HepG2 (cell line): ENCODE data around the gene SNAPC4. TPM values are rescaled to one million over a fixed set of nuclear protein-coding genes. Genes with fewer than 3 reads are reported as not detected.

Experiments
- ATAC-seq: fragments of 200-7000 bp; cut with Tn5 transposase; 3 replicates; pipeline ENCODE4 v1.9.1; 2020; ENCODE audit warnings: mild to moderate bottlenecking, moderate library complexity
- BruUV-seq: library from RNA; stranded (reverse); fragments of 400-500 nt; replicated peaks from 2 replicates; lab custom pipeline; 2021; lab: Mats Ljungman, UMichigan
- CTCF ChIA-PET: fragments of 300-600 bp; formaldehyde crosslinking; extraction: SDS; loops from one replicate; lab custom pipeline; 2021; ENCODE audit warnings: low total read pairs, inconsistent platforms, low intra/inter-chr PET ratio; lab: Yijun Ruan, JAX
- POLR2A ChIA-PET: fragments of 350-600 bp; sonication (Branson Sonifier 250); formaldehyde crosslinking; loops from one replicate; lab custom pipeline; 2020; ENCODE audit warnings: antibody characterized with exemption, inconsistent platforms; lab: Yijun Ruan, JAX
- DNase-seq: peaks from one replicate; pipeline ENCODE4 v3.0.0-alpha.2; 2015; ENCODE audit warnings: low spot score
- FAIRE-seq: peaks from 3 replicates; lab custom pipeline; 2011; peaks lifted over from hg19 to GRCh38; lab: Jason Lieb, UNC
- H2AFZ ChIP-seq: one replicate; pipeline ENCODE4 v1.6.1; 2011; ENCODE audit warnings: low read length, inconsistent platforms
- H3K27ac ChIP-seq: fragments of 300-600 bp; 3 replicates; pipeline ENCODE4 v1.8.0; 2011; ENCODE audit warnings: mixed run types, mild to moderate bottlenecking, mixed read lengths, low read length, inconsistent platforms; ENCODE audit not compliant: insufficient read depth; ENCODE audit errors: extremely low read length
- H3K27me3 ChIP-seq, 2 experiments: fragments of 200-600 bp in 1 of 2; 2 replicates in 1 of 2; 3 replicates in 1 of 2; pipeline versions ENCODE4 v1.6.0 to v1.8.0; 2011; ENCODE audit warnings: low read length in 2 of 2, mild to moderate bottlenecking in 2 of 2, moderate library complexity in 2 of 2, inconsistent platforms in 1 of 2; ENCODE audit not compliant: insufficient read depth in 2 of 2, control insufficient read depth in 1 of 2
- H3K36me3 ChIP-seq, 2 experiments: fragments of 200-600 bp in 1 of 2; replicated peaks in 1 of 2; 2 replicates in 1 of 2; 3 replicates in 1 of 2; pipeline versions ENCODE4 v1.5.1 to v1.8.0; 2011; ENCODE audit warnings: low read length in 2 of 2, inconsistent platforms in 1 of 2; ENCODE audit not compliant: insufficient read depth in 2 of 2, control insufficient read depth in 1 of 2
- H3K4me1 ChIP-seq: 2 replicates; pipeline ENCODE4 v1.5.1; 2012; ENCODE audit warnings: low read length, inconsistent platforms; ENCODE audit not compliant: insufficient read depth
- H3K4me2 ChIP-seq: 2 replicates; pipeline ENCODE4 v1.6.0; 2011; ENCODE audit warnings: low read depth, low read length, inconsistent platforms
- H3K4me3 ChIP-seq, 3 experiments: fragments of 200-600 bp in 1 of 3; sonication (generic), shearing (Covaris generic) in 1 of 3; replicated peaks in 1 of 3; 2 replicates each; pipeline ENCODE4 v1.5.1; 2011 to 2016; ENCODE audit warnings: low read length in 3 of 3, inconsistent platforms in 2 of 3, low read depth in 2 of 3, mild to moderate bottlenecking in 2 of 3, control low read depth in 1 of 3, mixed read lengths in 1 of 3; ENCODE audit not compliant: insufficient read depth in 1 of 3
- H3K79me2 ChIP-seq: one replicate; pipeline ENCODE4 v1.6.1; 2011; ENCODE audit warnings: low read length, inconsistent platforms; ENCODE audit not compliant: insufficient read depth
- H3K9ac ChIP-seq: 2 replicates; pipeline ENCODE4 v1.6.0; 2011; ENCODE audit warnings: mild to moderate bottlenecking, low read depth, low read length, inconsistent platforms; ENCODE audit not compliant: insufficient read depth
- H3K9me3 ChIP-seq: 2 replicates; pipeline ENCODE4 v1.5.1; 2012; ENCODE audit warnings: mild to moderate bottlenecking, low read length
- H4K20me1 ChIP-seq: 2 replicates; pipeline ENCODE4 v1.6.0; 2011; ENCODE audit warnings: inconsistent platforms, mild to moderate bottlenecking, low read length, moderate library complexity; ENCODE audit not compliant: insufficient read depth
- FIP1L1 ChIP-seq: fragments of 200-400 bp; formaldehyde crosslinking; IDR thresholded peaks from 2 replicates; pipeline ENCODE4 v1.6.1; 2018; ENCODE audit warnings: low read depth, mild to moderate bottlenecking, low read length, moderate library complexity, borderline replicate concordance; ENCODE audit not compliant: insufficient read depth
- HHEX ChIP-seq: IDR thresholded peaks from 2 replicates; pipeline ENCODE4 v1.6.1; 2016; ENCODE audit warnings: control low read depth
- HMGXB4 ChIP-seq, 2 experiments: sonication (generic) in 1 of 2; formaldehyde crosslinking in 1 of 2; IDR thresholded peaks; 2 replicates each; pipeline versions ENCODE4 v1.4.0 to v1.6.1; 2018 to 2020; ENCODE audit warnings: missing genetic modification reagents in 2 of 2, borderline replicate concordance in 1 of 2, low read depth in 1 of 2, mild to moderate bottlenecking in 1 of 2, missing biosample characterization in 1 of 2
- KLF9 ChIP-seq: IDR thresholded peaks from 2 replicates; pipeline ENCODE4 v1.6.1; 2016; ENCODE audit warnings: low read depth
- RBFOX2 ChIP-seq: fragments of 200-400 bp; formaldehyde crosslinking; IDR thresholded peaks from 2 replicates; pipeline ENCODE4 v1.6.1; 2017; ENCODE audit warnings: low read depth, mild to moderate bottlenecking, low read length
- RCOR2 ChIP-seq: IDR thresholded peaks from 2 replicates; pipeline ENCODE4 v1.6.1; 2016; ENCODE audit warnings: missing biosample characterization, missing genetic modification reagents
- REPIN1 ChIP-seq: sonication (generic); formaldehyde crosslinking; IDR thresholded peaks from 2 replicates; pipeline ENCODE4 v1.8.0; 2022; ENCODE audit warnings: missing genetic modification reagents, low read depth, mild to moderate bottlenecking, borderline replicate concordance
- SIX4 ChIP-seq: sonication (generic); formaldehyde crosslinking; IDR thresholded peaks from 2 replicates; pipeline ENCODE4 v1.4.0; 2020; ENCODE audit warnings: missing genetic modification reagents
- ZBTB43 ChIP-seq: sonication (generic); formaldehyde crosslinking; conservative IDR thresholded peaks from 2 replicates; pipeline ENCODE4 v1.4.0; 2020; ENCODE audit warnings: missing genetic modification reagents
- ZNF160 ChIP-seq: sonication (generic); formaldehyde crosslinking; IDR thresholded peaks from 2 replicates; pipeline ENCODE4 v1.8.0; 2022; ENCODE audit warnings: mild to moderate bottlenecking, inconsistent platforms, missing genetic modification reagents
- ZNF354B ChIP-seq: sonication (generic); formaldehyde crosslinking; IDR thresholded peaks from 2 replicates; pipeline ENCODE4 v1.8.0; 2022; ENCODE audit warnings: mild to moderate bottlenecking, missing genetic modification reagents
- WGBS: methylation state at CpG from one replicate; pipeline ENCODE4 v1.1.6; 2017; ENCODE audit warnings: low lambda C conversion rate; 5-methylcytosine and 5-hydroxymethylcytosine counted together
- in situ Hi-C: cut with HindIII; loops from 2 replicates; pipeline ENCODE4 v1.10.0; 2017; ENCODE audit warnings: low pct_unique_long_range_greater_than_20kb; ENCODE audit not compliant: extremely low pct_ligation_motif_present
- intact Hi-C: fragments of 100-400 bp; cut with micrococcal nuclease; formaldehyde crosslinking; loops from one replicate; pipeline ENCODE4 v1.10.0; 2022; ENCODE audit not compliant: unreplicated experiment
- polyA plus RNA-seq, 8 experiments: library from polyadenylated mRNA; depleted of rRNA in 3 of 8; stranded (reverse) in 7 of 8; unstranded in 1 of 8; fragments of >200 nt; fragmentation: Illumina TruSeq in 4 of 8; extraction: Trizol in 4 of 8; gene quantifications; 2 replicates each; pipeline versions ENCODE4 v1.2.1 to v1.2.3, GENCODE V29; 2011 to 2016; ENCODE audit warnings: low read depth in 4 of 8, missing spikeins in 1 of 8, mixed read lengths in 1 of 8; ENCODE audit not compliant: insufficient read depth in 1 of 8
- total RNA-seq, 5 experiments: library from RNA; depleted of rRNA; stranded (reverse); fragments of >200 nt; fragmentation: Illumina TruSeq; extraction: Trizol; gene quantifications; 2 replicates each; pipeline ENCODE4 v1.2.3, GENCODE V29; 2016; ENCODE audit warnings: low read depth in 1 of 5

Gene SNAPC4
- total and polyA plus RNA-seq, 2 of the 13 experiments (the other 11 are each of a cell fraction or from before 2014, with no cell fraction given), result 2.0 to 6.0 TPM

GRCh38 chr9:136395345-136396218 lies 4.4 kb downstream of the SNAPC4 start:
- H3K27ac ChIP-seq, result no peak overlapping the region
- H3K9ac ChIP-seq, result no peak overlapping the region
- CTCF ChIA-PET, result no interaction called here
- no peak overlapping the region for H3K4me3 ChIP-seq
- no peak overlapping the region for H2AFZ ChIP-seq
- in situ Hi-C loops, result no loop called here
- H3K9me3 ChIP-seq, result no peaks in the 10 kb centered on the region
- peaks cover 25 to 57% of the 10 kb centered on the region in 2 experiments; a peak in 4 of 5 replicates for H3K36me3 ChIP-seq
- 0 out of 2 replicates have a peak, but pooled peaks cover 2% of the 10 kb centered on the region for H4K20me1 ChIP-seq
- no TSS peak for BruUV-seq
- DNase-seq (no peak), FAIRE-seq (no peak), ATAC-seq (no peak)
- H3K27me3 ChIP-seq, result no peaks in the 10 kb centered on the region
- H3K4me1 ChIP-seq, result peaks cover 16% of the 10 kb centered on the region
- H3K4me2 ChIP-seq, result no peak overlapping the region
- TF ChIP-seq RBFOX2 (0 out of 2 replicates have a peak, but pooled peaks have one; percentile 18), RCOR2 (CRISPR knock-in tag) (no peak), ZBTB43 (CRISPR knock-in tag) (no peak)
- H3K79me2 ChIP-seq, result peaks cover 21% of the 10 kb centered on the region
- intact Hi-C loops, result no loop called here
- WGBS, result 90% methylated on average over 21 of the region's 26 CpGs
- POLR2A ChIA-PET, result no interaction called here

- peaks cover 12% of the 10 kb centered on the region for H3K4me1 ChIP-seq
- no TSS peak for BruUV-seq
- WGBS, result no CpG with 5 or more reads among the region's 13 CpGs
- no peak for DNase-seq
- intact Hi-C loops, result no loop called here
- in situ Hi-C loops, result no loop called here
- H3K4me3 ChIP-seq, result no peak overlapping the region
- H4K20me1 ChIP-seq, result 0 out of 2 replicates have a peak, but pooled peaks cover 2% of the 10 kb centered on the region
- peaks cover 21% of the 10 kb centered on the region for H3K79me2 ChIP-seq
- FAIRE-seq, result no peak
- no peaks in the 10 kb centered on the region for H3K9me3 ChIP-seq
- H3K9ac ChIP-seq, result no peak overlapping the region
- CTCF ChIA-PET, result no interaction called here
- peaks cover 26 to 58% of the 10 kb centered on the region in 2 experiments; a peak in 4 of 5 replicates for H3K36me3 ChIP-seq
- H2AFZ ChIP-seq, result no peak overlapping the region
- H3K4me2 ChIP-seq, result no peak overlapping the region
- POLR2A ChIA-PET, result no interaction called here
- no peak overlapping the region for H3K27ac ChIP-seq
- ATAC-seq, result no peak
- no peaks in the 10 kb centered on the region for H3K27me3 ChIP-seq
- TF ChIP-seq KLF9 (CRISPR knock-in tag) (no peak), ZNF160 (CRISPR knock-in tag) (no peak), SIX4 (no peak), FIP1L1 (no peak), HMGXB4 (CRISPR knock-in tag; IDR thresholded peaks at IDR 0.05; ENCODE audit: borderline replicate concordance in 1 of 2, low read depth in 1 of 2) (no peak), REPIN1 (CRISPR knock-in tag) (no peak), HHEX (CRISPR knock-in tag) (no peak), ZNF354B (CRISPR knock-in tag) (no peak)
Measured at GRCh38 chr9:136395020-136395340, 5.0 kb downstream of the SNAPC4 start.
